Trophoblast cell (in vitro differentiated cells and primary cell): Measurements from ENCODE around the gene UNK.
A peak's percentile ranks its signal among the peaks of the same experiment; 100 is the strongest.

Experiments
- DNase-seq, 2 donors: peaks; one replicate each; pipeline ENCODE4 v3.0.0-alpha.2; 2016
- H2AFZ ChIP-seq: 2 replicates; pipeline ENCODE4 v1.6.1; 2013; ENCODE audit warnings: low read length, moderate library complexity, mild to moderate bottlenecking; ENCODE audit not compliant: insufficient read depth, poor library complexity
- H2AK5ac ChIP-seq: 2 replicates; pipeline ENCODE4 v1.6.1; 2013; ENCODE audit warnings: mild to moderate bottlenecking, low read length
- H2BK120ac ChIP-seq: 2 replicates; pipeline ENCODE4 v1.6.1; 2013; ENCODE audit warnings: low read length, mild to moderate bottlenecking, moderate library complexity; ENCODE audit not compliant: insufficient read depth, poor library complexity
- H2BK12ac ChIP-seq: 2 replicates; pipeline ENCODE4 v1.6.1; 2013; ENCODE audit warnings: mild to moderate bottlenecking, low read length, moderate library complexity
- H2BK5ac ChIP-seq: 2 replicates; pipeline ENCODE4 v1.6.1; 2013; ENCODE audit warnings: low read length, low read depth, moderate library complexity, mild to moderate bottlenecking; ENCODE audit not compliant: poor library complexity
- H3K14ac ChIP-seq: 2 replicates; pipeline ENCODE4 v1.6.1; 2013; ENCODE audit warnings: mild to moderate bottlenecking, low read length
- H3K18ac ChIP-seq: 2 replicates; pipeline ENCODE4 v1.6.1; 2013; ENCODE audit warnings: mild to moderate bottlenecking, low read length
- H3K23ac ChIP-seq: 2 replicates; pipeline ENCODE4 v1.6.1; 2013; ENCODE audit warnings: low read length
- H3K27ac ChIP-seq: 2 replicates; pipeline ENCODE4 v1.5.1; 2013; ENCODE audit warnings: low read depth, mild to moderate bottlenecking, inconsistent platforms, low read length, moderate library complexity
- H3K27me3 ChIP-seq: 2 replicates; pipeline ENCODE4 v1.6.1; 2013; ENCODE audit warnings: inconsistent platforms, mild to moderate bottlenecking, low read length, moderate library complexity; ENCODE audit not compliant: insufficient read depth
- H3K36me3 ChIP-seq, 2 experiments: 1 replicate in 1 of 2; 2 replicates in 1 of 2; pipeline ENCODE4 v1.6.1; 2013; ENCODE audit warnings: low read length in 2 of 2, mild to moderate bottlenecking in 2 of 2, moderate library complexity in 1 of 2; ENCODE audit not compliant: insufficient read depth in 2 of 2, control insufficient read depth in 1 of 2
- H3K4ac ChIP-seq: 2 replicates; pipeline ENCODE4 v1.6.1; 2013; ENCODE audit warnings: low read depth, mild to moderate bottlenecking, low read length, moderate library complexity
- H3K4me1 ChIP-seq, 2 experiments: 1 replicate in 1 of 2; 2 replicates in 1 of 2; pipeline ENCODE4 v1.6.1; 2013; ENCODE audit warnings: low read length in 2 of 2, mild to moderate bottlenecking in 2 of 2, moderate library complexity in 1 of 2; ENCODE audit not compliant: insufficient read depth in 2 of 2, control insufficient read depth in 1 of 2
- H3K4me2 ChIP-seq: 2 replicates; pipeline ENCODE4 v1.6.1; 2013; ENCODE audit warnings: inconsistent platforms, mild to moderate bottlenecking, low read length, moderate library complexity
- H3K4me3 ChIP-seq: 2 replicates; pipeline ENCODE4 v1.5.1; 2013; ENCODE audit warnings: mild to moderate bottlenecking, low read depth, low read length, inconsistent platforms
- H3K79me1 ChIP-seq: one replicate; pipeline ENCODE4 v1.6.1; 2013; ENCODE audit warnings: low read length
- H3K79me2 ChIP-seq: 2 replicates; pipeline ENCODE4 v1.6.1; 2013; ENCODE audit warnings: low read length, mild to moderate bottlenecking; ENCODE audit not compliant: control insufficient read depth, insufficient read depth, poor library complexity
- H3K9ac ChIP-seq: 2 replicates; pipeline ENCODE4 v1.6.1; 2013; ENCODE audit warnings: mild to moderate bottlenecking, low read length
- H3K9me3 ChIP-seq: 2 replicates; pipeline ENCODE4 v1.6.1; 2013; ENCODE audit warnings: low read depth, mild to moderate bottlenecking, control low read depth, inconsistent platforms, low read length; ENCODE audit not compliant: insufficient read depth
- H4K12ac ChIP-seq: 2 replicates; pipeline ENCODE4 v1.6.1; 2013; ENCODE audit warnings: low read depth, mild to moderate bottlenecking, low read length, moderate library complexity
- H4K8ac ChIP-seq: 2 replicates; pipeline ENCODE4 v1.6.1; 2013; ENCODE audit warnings: low read depth, mild to moderate bottlenecking, low read length, moderate library complexity
- H4K91ac ChIP-seq: one replicate; pipeline ENCODE4 v1.6.1; 2013; ENCODE audit warnings: low read depth, mild to moderate bottlenecking, low read length, moderate library complexity
- WGBS: extraction: QIAGEN DNeasy Blood & Tissue Kit; methylation state at CpG from one replicate; pipeline ENCODE4 v1.1.7; 2013; ENCODE audit warnings: missing lambda C conversion rate; ENCODE audit not compliant: insufficient read length, insufficient coverage; ENCODE audit errors: extremely low coverage; 5-methylcytosine and 5-hydroxymethylcytosine counted together

UNK gene

DNA sequence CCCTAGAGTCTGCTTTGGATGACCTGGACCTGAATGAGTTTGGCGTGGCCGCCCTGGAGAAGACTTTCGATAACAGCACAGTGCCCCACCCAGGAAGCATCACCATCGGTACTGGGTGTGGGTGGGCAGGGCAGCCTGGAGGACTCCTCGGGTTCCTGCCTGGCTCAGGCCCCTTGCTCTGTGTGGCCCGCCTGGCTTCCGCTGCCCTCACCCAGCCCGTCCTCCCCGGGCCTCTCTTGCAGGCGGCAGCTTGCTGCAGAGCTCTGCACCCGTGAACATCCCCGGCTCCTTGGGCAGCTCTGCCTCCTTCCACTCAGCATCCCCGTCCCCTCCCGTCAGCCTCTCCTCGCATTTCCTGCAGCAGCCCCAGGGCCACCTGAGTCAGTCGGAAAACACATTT, 35.1 kb downstream of the UNK start:
- H3K36me3 ChIP-seq: peaks cover 88 to 92% of the 10 kb centered on the region in 2 experiments
- H4K91ac ChIP-seq: no peak overlapping the region
- H2BK12ac ChIP-seq: no peak overlapping the region
- H3K18ac ChIP-seq: no peak overlapping the region
- H4K8ac ChIP-seq: no peak overlapping the region
- no peak for DNase-seq
- H4K12ac ChIP-seq: no peak overlapping the region
- H3K27ac ChIP-seq: no peak overlapping the region
- no peak overlapping the region for H2AFZ ChIP-seq
- no peaks in the 10 kb centered on the region for H3K27me3 ChIP-seq
- no peaks in the 10 kb centered on the region for H3K9me3 ChIP-seq
- WGBS: no CpG with 5 or more reads among the region's 16 CpGs
- no peak overlapping the region for H2AK5ac ChIP-seq
- H2BK120ac ChIP-seq: no peak overlapping the region
- H3K23ac ChIP-seq: no peak overlapping the region
- no peaks in the 10 kb centered on the region for H3K79me2 ChIP-seq
- no peak overlapping the region for H2BK5ac ChIP-seq
- peaks cover 8 to 10% of the 10 kb centered on the region in 2 experiments for H3K4me1 ChIP-seq
- H3K4ac ChIP-seq: no peak overlapping the region
- no peak overlapping the region for H3K4me3 ChIP-seq
- peaks cover 1% of the 10 kb centered on the region for H3K79me1 ChIP-seq
- H3K14ac ChIP-seq: no peak overlapping the region
- H3K4me2 ChIP-seq: no peak overlapping the region
- no peak overlapping the region for H3K9ac ChIP-seq

DNA sequence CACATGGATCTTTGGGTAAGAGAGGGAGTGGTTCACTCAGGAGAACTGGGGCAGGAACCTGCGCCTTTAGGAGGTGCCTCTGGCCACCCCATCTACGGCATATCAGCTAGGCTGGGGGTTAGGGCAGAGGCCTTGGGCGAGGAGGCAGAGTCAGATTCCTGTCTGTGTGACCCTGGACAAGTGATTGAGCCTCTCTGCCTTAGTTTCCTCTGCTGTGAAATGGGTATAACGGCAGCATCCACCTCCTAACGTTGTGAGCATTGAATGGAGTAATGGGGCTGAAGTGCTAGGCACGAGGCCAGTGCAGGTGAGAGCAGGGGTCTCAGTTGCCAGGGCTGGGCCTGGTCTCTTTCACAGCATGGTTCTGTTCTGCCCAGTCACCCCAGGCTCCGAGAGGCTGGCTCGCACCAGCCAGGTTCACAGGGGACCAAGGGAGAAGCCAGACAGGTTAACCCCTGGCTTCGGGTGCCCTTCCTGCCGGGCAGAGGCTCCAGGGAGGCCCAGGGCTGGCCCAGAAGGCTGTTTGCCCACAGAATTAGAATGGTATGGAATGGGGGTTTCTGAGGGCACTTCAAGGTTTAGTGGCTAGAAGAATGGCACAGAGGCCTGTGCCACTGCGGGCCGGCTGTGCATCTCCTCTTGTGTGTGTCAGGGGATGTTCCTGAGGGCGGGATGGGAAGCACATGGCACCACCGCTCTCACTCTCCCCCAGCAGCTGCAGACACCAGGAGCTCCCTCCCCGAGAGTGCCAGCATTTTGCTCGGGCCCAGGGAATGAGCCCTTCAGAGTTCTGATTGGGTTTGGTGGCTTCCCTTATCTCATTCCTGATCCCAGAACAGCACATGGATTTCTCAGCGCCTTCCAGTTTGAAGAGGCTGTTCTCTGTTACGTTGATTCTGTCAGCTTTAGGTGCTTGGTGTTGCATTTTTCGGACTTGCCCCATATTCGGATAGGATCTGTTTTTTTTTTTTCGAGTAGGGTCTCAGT, 35.8 kb downstream of the UNK start:
- H3K27me3 ChIP-seq: no peaks in the 10 kb centered on the region
- no peak overlapping the region for H3K23ac ChIP-seq
- DNase-seq: peak; percentile 41 to 63
- H3K9ac ChIP-seq: no peak overlapping the region
- H3K4me2 ChIP-seq: no peak overlapping the region
- H3K18ac ChIP-seq: no peak overlapping the region
- H4K91ac ChIP-seq: no peak overlapping the region
- no CpG with 5 or more reads among the region's 21 CpGs for WGBS
- no peak overlapping the region for H4K8ac ChIP-seq
- H3K4ac ChIP-seq: no peak overlapping the region
- H3K14ac ChIP-seq: no peak overlapping the region
- peaks cover 4 to 5% of the 10 kb centered on the region in 2 experiments for H3K4me1 ChIP-seq
- no peaks in the 10 kb centered on the region for H3K79me2 ChIP-seq
- no peak overlapping the region for H3K27ac ChIP-seq
- H4K12ac ChIP-seq: no peak overlapping the region
- H2BK12ac ChIP-seq: no peak overlapping the region
- no peaks in the 10 kb centered on the region for H3K79me1 ChIP-seq
- H2AFZ ChIP-seq: no peak overlapping the region
- H3K9me3 ChIP-seq: no peaks in the 10 kb centered on the region
- H3K36me3 ChIP-seq: peaks cover 87 to 90% of the 10 kb centered on the region in 2 experiments
- no peak overlapping the region for H2AK5ac ChIP-seq
- H2BK5ac ChIP-seq: no peak overlapping the region
- no peak overlapping the region for H3K4me3 ChIP-seq
- H2BK120ac ChIP-seq: no peak overlapping the region

DNA sequence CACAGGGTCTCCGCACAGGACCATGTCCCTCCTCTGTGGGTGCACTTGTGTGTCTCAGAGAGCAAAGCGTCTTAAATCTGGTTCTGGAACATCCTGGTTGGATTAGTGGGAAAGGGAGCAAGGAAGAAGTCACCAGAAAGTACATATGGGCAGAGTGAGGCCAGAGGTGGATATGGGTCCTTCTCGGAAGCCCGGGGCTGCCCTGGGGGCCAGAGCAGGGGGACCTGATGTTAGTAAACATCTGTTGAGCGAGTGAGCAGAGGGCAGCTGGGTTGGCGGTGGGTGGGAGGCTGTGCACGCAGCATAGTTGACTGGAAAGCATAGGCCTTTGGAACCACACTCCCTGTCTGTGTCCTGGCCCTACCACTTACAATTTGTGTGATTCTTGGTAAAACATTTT, 36.9 kb downstream of the UNK start:
- no CpG with 5 or more reads among the region's 7 CpGs for WGBS
- no peaks in the 10 kb centered on the region for H3K79me2 ChIP-seq
- H3K18ac ChIP-seq: no peak overlapping the region
- no peak overlapping the region for H3K9ac ChIP-seq
- H3K4ac ChIP-seq: no peak overlapping the region
- no peak overlapping the region for H4K8ac ChIP-seq
- no peak overlapping the region for H2BK5ac ChIP-seq
- no peak overlapping the region for H3K4me3 ChIP-seq
- H2AK5ac ChIP-seq: no peak overlapping the region
- H3K4me1 ChIP-seq: peaks cover 3 to 5% of the 10 kb centered on the region in 2 experiments
- H3K27ac ChIP-seq: no peak overlapping the region
- peaks cover 85 to 88% of the 10 kb centered on the region in 2 experiments for H3K36me3 ChIP-seq
- no peaks in the 10 kb centered on the region for H3K27me3 ChIP-seq
- no peak overlapping the region for H2BK12ac ChIP-seq
- no peak overlapping the region for H2AFZ ChIP-seq
- no peak overlapping the region for H2BK120ac ChIP-seq
- no peak overlapping the region for H4K12ac ChIP-seq
- no peaks in the 10 kb centered on the region for H3K79me1 ChIP-seq
- no peak for DNase-seq
- no peaks in the 10 kb centered on the region for H3K9me3 ChIP-seq
- no peak overlapping the region for H4K91ac ChIP-seq
- no peak overlapping the region for H3K4me2 ChIP-seq
- H3K14ac ChIP-seq: no peak overlapping the region
- H3K23ac ChIP-seq: no peak overlapping the region

DNA sequence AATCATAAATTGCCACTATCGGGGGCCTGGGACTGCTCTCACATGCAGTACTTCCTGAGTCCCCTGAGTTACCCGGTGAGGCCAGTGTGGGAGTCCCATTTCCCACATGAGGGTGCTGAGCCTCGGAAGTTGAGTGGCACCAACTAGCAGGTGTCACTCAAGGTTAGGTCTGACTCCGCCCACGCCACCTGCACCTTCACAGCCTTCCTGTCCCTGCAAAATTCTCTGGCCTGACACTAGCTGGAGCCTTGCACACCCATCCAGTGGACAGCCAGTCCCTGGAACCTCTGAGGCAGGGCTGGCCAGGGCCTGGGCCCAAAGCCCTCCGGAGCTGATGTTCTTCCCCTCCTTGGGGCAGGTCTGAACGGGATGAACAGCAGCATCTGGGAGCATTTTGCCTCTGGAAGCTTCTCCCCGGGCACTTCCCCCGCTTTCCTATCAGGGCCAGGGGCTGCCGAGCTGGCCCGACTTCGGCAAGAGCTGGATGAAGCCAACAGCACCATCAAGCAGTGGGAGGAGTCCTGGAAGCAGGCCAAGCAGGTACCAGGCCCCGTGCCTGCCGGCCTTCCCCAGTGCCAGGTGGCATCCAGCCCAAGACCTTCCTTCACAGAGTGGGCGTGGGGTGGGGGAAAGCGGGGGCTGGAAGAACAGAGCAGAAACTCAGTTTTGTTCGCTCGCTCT, 37.7 kb downstream of the UNK start:
- no peak overlapping the region for H4K91ac ChIP-seq
- no peak overlapping the region for H3K4me2 ChIP-seq
- H3K18ac ChIP-seq: no peak overlapping the region
- peaks cover 6 to 8% of the 10 kb centered on the region in 2 experiments for H3K4me1 ChIP-seq
- DNase-seq: no peak
- H3K79me1 ChIP-seq: peaks cover under 1% of the 10 kb centered on the region
- H3K27me3 ChIP-seq: no peaks in the 10 kb centered on the region
- no peak overlapping the region for H4K8ac ChIP-seq
- no peak overlapping the region for H4K12ac ChIP-seq
- H3K23ac ChIP-seq: no peak overlapping the region
- no peak overlapping the region for H3K14ac ChIP-seq
- WGBS: no CpG with 5 or more reads among the region's 18 CpGs
- H3K9ac ChIP-seq: no peak overlapping the region
- no peak overlapping the region for H2BK120ac ChIP-seq
- H3K36me3 ChIP-seq: peaks cover 78 to 84% of the 10 kb centered on the region in 2 experiments
- no peak overlapping the region for H2AFZ ChIP-seq
- H2BK12ac ChIP-seq: no peak overlapping the region
- no peak overlapping the region for H3K4ac ChIP-seq
- no peak overlapping the region for H2BK5ac ChIP-seq
- no peak overlapping the region for H3K4me3 ChIP-seq
- no peak overlapping the region for H3K27ac ChIP-seq
- no peaks in the 10 kb centered on the region for H3K9me3 ChIP-seq
- no peak overlapping the region for H2AK5ac ChIP-seq
- no peaks in the 10 kb centered on the region for H3K79me2 ChIP-seq
